Osteocyte (in vitro differentiated cells): ENCODE results near the gene ABT1. TPM values are rescaled to one million over a fixed set of nuclear protein-coding genes. Genes with fewer than 3 reads are reported as not detected.

Experiments used
- DNase-seq: peaks from one replicate; pipeline ENCODE4 v3.0.0; 2021; ENCODE audit warnings: mixed read lengths; ENCODE audit not compliant: unreplicated experiment; ENCODE audit errors: extremely low spot score
- H3K27ac Mint-ChIP-seq: one replicate; pipeline ENCODE4 v1.8.0; 2021; ENCODE audit warnings: mild to moderate bottlenecking, mixed read lengths; ENCODE audit not compliant: unreplicated experiment
- H3K27me3 Mint-ChIP-seq: one replicate; pipeline ENCODE4 v1.8.0; 2021; ENCODE audit warnings: mixed read lengths; ENCODE audit not compliant: unreplicated experiment
- H3K36me3 Mint-ChIP-seq: one replicate; pipeline ENCODE4 v1.8.0; 2021; ENCODE audit warnings: mixed read lengths; ENCODE audit not compliant: unreplicated experiment
- H3K4me1 Mint-ChIP-seq: one replicate; pipeline ENCODE4 v1.8.0; 2021; ENCODE audit warnings: mixed read lengths; ENCODE audit not compliant: unreplicated experiment
- H3K4me3 Mint-ChIP-seq: one replicate; pipeline ENCODE4 v1.8.0; 2021; ENCODE audit warnings: mild to moderate bottlenecking, moderate library complexity, mixed read lengths; ENCODE audit not compliant: unreplicated experiment
- H3K9me3 Mint-ChIP-seq: one replicate; pipeline ENCODE4 v1.8.0; 2021; ENCODE audit warnings: mixed read lengths; ENCODE audit not compliant: unreplicated experiment
- CTCF ChIP-seq: fragments of 200-600 bp; sonication (generic); IDR thresholded peaks from 2 replicates; pipeline ENCODE4 v1.5.0; 2021; ENCODE audit warnings: antibody characterized with exemption, mild to moderate bottlenecking, moderate library complexity
- total RNA-seq: library from RNA; stranded (reverse); gene quantifications from 2 replicates; pipeline ENCODE4 v1.2.1, GENCODE V29; 2021

Gene ABT1
- total RNA-seq, 1 donor from 2014 or later: 13.9 TPM

GRCh38 chr6:26553264-26553634 is 43.5 kb upstream of the ABT1 start:
- no peak for TF ChIP-seq CTCF
- Mint-ChIP-seq H3K9me3 (no peaks in the 10 kb centered on the region), H3K27ac (no peak overlapping the region), H3K27me3 (no peaks in the 10 kb centered on the region), H3K4me3 (no peak overlapping the region), H3K36me3 (no peaks in the 10 kb centered on the region), H3K4me1 (peaks cover 15% of the 10 kb centered on the region)
- peak; percentile 89 for DNase-seq

DNA sequence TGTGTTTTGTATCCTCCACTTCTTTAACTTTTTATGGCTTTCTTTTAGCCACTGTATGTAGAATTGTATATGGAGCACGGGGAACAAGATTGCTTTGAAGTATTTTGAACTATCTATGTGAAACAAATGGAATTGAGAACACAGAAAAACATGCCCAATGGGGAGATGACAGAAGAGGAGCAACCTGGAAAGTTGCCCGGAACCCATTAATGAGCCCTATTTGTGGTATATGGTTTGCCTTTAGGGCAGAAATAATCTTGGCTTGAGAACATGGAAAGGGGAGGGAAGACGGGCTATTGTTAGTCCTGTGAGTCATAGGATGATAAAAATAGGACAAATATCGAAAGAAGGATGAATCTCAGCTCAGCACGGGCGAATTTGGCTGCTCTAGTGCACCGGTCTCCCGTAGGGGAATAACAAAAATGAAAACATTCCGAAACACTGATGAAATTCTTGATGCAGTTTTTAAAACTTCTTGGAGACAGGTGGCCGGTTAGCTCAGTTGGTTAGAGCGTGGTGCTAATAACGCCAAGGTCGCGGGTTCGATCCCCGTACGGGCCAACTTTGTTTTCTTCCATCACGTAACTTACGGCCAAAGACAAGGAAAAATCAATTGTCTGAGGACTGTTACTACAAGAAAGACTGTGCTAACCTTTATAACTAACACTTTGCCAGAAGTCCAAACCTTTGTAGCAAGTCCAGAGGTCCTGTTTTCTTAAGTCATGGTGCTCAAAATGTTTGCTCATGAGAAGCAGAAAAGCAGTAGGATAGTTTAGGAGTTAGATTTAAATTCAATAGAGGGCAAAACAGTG is 42.9 kb upstream of the ABT1 start:
- Mint-ChIP-seq H3K4me3 (no peak overlapping the region), H3K4me1 (peaks cover 15% of the 10 kb centered on the region), H3K36me3 (no peaks in the 10 kb centered on the region), H3K27me3 (no peaks in the 10 kb centered on the region), H3K9me3 (no peaks in the 10 kb centered on the region), H3K27ac (no peak overlapping the region)
- TF ChIP-seq CTCF: no peak
- DNase-seq: peak; percentile 90

DNA sequence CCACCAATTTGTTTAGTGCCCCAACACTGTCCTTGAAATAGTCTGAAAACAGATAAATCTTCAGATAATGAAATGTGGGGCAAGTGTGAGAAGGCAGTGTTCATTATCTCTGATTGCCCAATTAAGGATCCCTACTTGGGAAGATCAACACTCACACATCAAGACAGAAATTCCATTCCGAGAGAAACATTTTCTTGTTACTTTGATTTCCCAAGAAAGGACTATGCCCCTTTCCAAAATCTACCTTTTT is 42.4 kb upstream of the ABT1 start:
- Mint-ChIP-seq H3K9me3 (no peaks in the 10 kb centered on the region), H3K4me1 (peaks cover 15% of the 10 kb centered on the region), H3K27me3 (no peaks in the 10 kb centered on the region), H3K27ac (no peak overlapping the region), H3K4me3 (no peak overlapping the region), H3K36me3 (no peaks in the 10 kb centered on the region)
- no peak for DNase-seq
- no peak for TF ChIP-seq CTCF

- H3K27me3 Mint-ChIP-seq: no peaks in the 10 kb centered on the region
- H3K36me3 Mint-ChIP-seq: no peaks in the 10 kb centered on the region
- no peak for DNase-seq
- peak overlapping the region; percentile 80 for H3K27ac Mint-ChIP-seq
- no peak for TF ChIP-seq CTCF
- no peaks in the 10 kb centered on the region for H3K9me3 Mint-ChIP-seq
- H3K4me1 Mint-ChIP-seq: peaks cover 15% of the 10 kb centered on the region
- no peak overlapping the region for H3K4me3 Mint-ChIP-seq
Measured at GRCh38 chr6:26554697-26555504, 41.9 kb upstream of the ABT1 start.

DNA sequence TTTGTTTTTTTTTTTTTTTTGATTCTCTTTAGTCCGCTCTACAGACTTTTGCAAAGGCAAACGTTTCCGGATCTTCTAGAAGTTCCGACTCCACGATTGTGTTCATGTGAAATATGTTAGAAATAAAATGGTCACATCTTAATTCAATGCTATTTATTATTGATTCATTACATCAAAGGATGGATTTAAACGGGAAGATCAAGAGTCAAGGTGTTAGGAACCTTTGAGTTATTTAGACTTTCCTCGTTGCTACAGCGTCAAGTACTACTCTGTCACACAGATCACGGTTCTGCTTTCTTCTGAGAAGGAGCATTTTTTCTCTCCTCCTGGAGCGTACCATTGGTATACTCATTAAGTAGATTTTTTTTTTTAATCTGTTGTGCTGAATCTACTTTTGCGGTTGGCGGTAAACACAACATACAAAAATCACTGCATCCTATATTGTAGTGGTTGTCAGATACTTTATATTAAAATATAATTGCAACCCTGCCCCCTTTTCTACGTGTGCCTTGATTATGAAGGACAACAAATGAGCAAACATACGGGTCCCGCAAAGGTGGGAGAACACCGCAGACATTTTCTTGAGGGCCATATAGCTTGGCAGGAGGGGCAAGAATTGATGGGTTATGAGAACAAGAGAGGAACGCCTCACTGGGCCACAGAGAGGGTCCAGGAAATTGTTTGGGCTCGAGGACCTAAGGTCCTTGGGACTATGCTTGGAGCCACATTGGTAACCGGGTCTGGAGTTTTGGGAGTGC is 41.1 kb upstream of the ABT1 start:
- DNase-seq: no peak
- Mint-ChIP-seq H3K27me3 (no peaks in the 10 kb centered on the region), H3K9me3 (no peaks in the 10 kb centered on the region), H3K27ac (peak overlapping the region; percentile 80), H3K4me1 (peaks cover 10% of the 10 kb centered on the region), H3K4me3 (peak overlapping the region; percentile 22), H3K36me3 (no peaks in the 10 kb centered on the region)
- no peak for TF ChIP-seq CTCF
